Epithelial cell of proximal tubule (primary cell): Measurements from ENCODE around the gene VLDLR. TPM values are rescaled to one million over a fixed set of nuclear protein-coding genes. Genes with fewer than 3 reads are reported as not detected.
A peak's percentile ranks its signal among the peaks of the same experiment; 100 is the strongest.

Experiments used
- DNase-seq: peaks from one replicate; pipeline ENCODE4 v3.0.0-alpha.2; 2011; ENCODE audit warnings: low read depth
- H3K4me3 ChIP-seq: 2 replicates; pipeline ENCODE4 v1.5.1; 2011; ENCODE audit warnings: low read depth, mild to moderate bottlenecking, low read length
- CTCF ChIP-seq: conservative IDR thresholded peaks from 2 replicates; pipeline ENCODE4 v1.5.1; 2012; ENCODE audit warnings: low read depth, mild to moderate bottlenecking, low read length
- total RNA-seq: library from RNA; depleted of rRNA; stranded (reverse); fragments of >200 nt; gene quantifications from 2 replicates; pipeline ENCODE4 v1.2.3, GENCODE V29; 2015

The VLDLR gene
- total RNA-seq, 1 donor from 2014 or later, result 16.4 TPM

- DNase-seq, result no peak
- H3K4me3 ChIP-seq, result no peak overlapping the region
- no peak for TF ChIP-seq CTCF
Measured at GRCh38 chr9:2597483-2597882, 24.1 kb upstream of the VLDLR start.

- DNase-seq, result no peak
Measured at GRCh38 chr9:2599896-2600295, 21.7 kb upstream of the VLDLR start.

GRCh38 chr9:2600307-2600706, 21.3 kb upstream of the VLDLR start:
- no peak for DNase-seq
- H3K4me3 ChIP-seq, result no peak overlapping the region
- peak; percentile 42 for TF ChIP-seq CTCF

More at GRCh38 chr9:2599896-2600295, 21.7 kb upstream of the VLDLR start:
- H3K4me3 ChIP-seq, result no peak overlapping the region
- TF ChIP-seq CTCF, result no peak

GRCh38 chr9:2601785-2602378, 19.7 kb upstream of the VLDLR start:
- no peak for DNase-seq
- no peak for TF ChIP-seq CTCF

GRCh38 chr9:2602704-2603116, 18.9 kb upstream of the VLDLR start:
- DNase-seq, result no peak
- no peak for TF ChIP-seq CTCF
- no peak overlapping the region for H3K4me3 ChIP-seq

More at GRCh38 chr9:2601785-2602378, 19.7 kb upstream of the VLDLR start:
- H3K4me3 ChIP-seq, result no peak overlapping the region

GRCh38 chr9:2603621-2604020, 18.0 kb upstream of the VLDLR start:
- H3K4me3 ChIP-seq, result no peak overlapping the region
- DNase-seq, result no peak
- no peak for TF ChIP-seq CTCF

GRCh38 chr9:2605246-2605645, 16.3 kb upstream of the VLDLR start:
- H3K4me3 ChIP-seq, result no peak overlapping the region
- TF ChIP-seq CTCF, result no peak
- DNase-seq, result no peak
